A549 (cell line): ENCODE data around the gene VAMP1. TPM values are rescaled to one million over a fixed set of nuclear protein-coding genes. Genes with fewer than 3 reads are reported as not detected.

Experiments used
- ATAC-seq, 2 experiments: fragments of 200-7000 bp in 1 of 2; fragments of >200 bp in 1 of 2; cut with Nextera tagmentation in 1 of 2; cut with Tn5 transposase in 1 of 2; 3 replicates each; pipeline versions ENCODE4 v1.8.0 to v1.9.1; 2018 to 2020; ENCODE audit warnings: mild to moderate bottlenecking in 1 of 2, moderate library complexity in 1 of 2
- CTCF ChIA-PET: fragments of 300-600 bp; sonication (Branson Sonifier 250); formaldehyde crosslinking; extraction: SDS; loops from one replicate; lab custom pipeline; 2021; ENCODE audit warnings: antibody characterized with exemption, inconsistent platforms; lab: Yijun Ruan, JAX
- POLR2A ChIA-PET: fragments of 350-600 bp; formaldehyde crosslinking; extraction: SDS; loops from one replicate; lab custom pipeline; 2021; ENCODE audit warnings: antibody characterized with exemption, inconsistent platforms; lab: Yijun Ruan, JAX
- DNase-seq, 2 experiments: peaks; one replicate each; pipeline versions ENCODE4 v3.0.0 to v3.0.0-alpha.2; 2011 to 2016; ENCODE audit warnings: low read depth in 1 of 2, low spot score in 1 of 2
- FAIRE-seq: peaks from 2 replicates; lab custom pipeline; 2011; peaks lifted over from hg19 to GRCh38; lab: Jason Lieb, UNC
- H3K27ac ChIP-seq, 2 experiments: fragments of >200 bp; sonication (Bioruptor Twin); formaldehyde crosslinking; 3 replicates each; pipeline ENCODE4 v1.5.1; 2016 to 2017
- H3K4me1 ChIP-seq: fragments of >200 bp; sonication (Bioruptor Twin); formaldehyde crosslinking; 3 replicates; pipeline ENCODE4 v1.6.1; 2016
- H3K4me2 ChIP-seq: fragments of >200 bp; sonication (Bioruptor Twin); formaldehyde crosslinking; 3 replicates; pipeline ENCODE4 v1.6.1; 2016
- H3K4me3 ChIP-seq: fragments of >200 bp; sonication (Bioruptor Twin); formaldehyde crosslinking; 3 replicates; pipeline ENCODE4 v1.5.1; 2016
- H3K9me3 ChIP-seq: fragments of >200 bp; sonication (Bioruptor Twin); formaldehyde crosslinking; 3 replicates; pipeline ENCODE4 v1.6.1; 2016
- ATOH8 ChIP-seq: fragments of 250-450 bp; sonication (Bioruptor Pico); IDR thresholded peaks from 2 replicates; pipeline ENCODE4 v1.5.0; 2020; ENCODE audit warnings: low read depth, mild to moderate bottlenecking, moderate library complexity
- BHLHE40 ChIP-seq: IDR thresholded peaks from 2 replicates; pipeline ENCODE4 v1.6.1; 2012; ENCODE audit warnings: low read depth, low read length, inconsistent platforms
- CBX8 ChIP-seq: fragments of 200-600 bp; sonication (generic); IDR thresholded peaks from 2 replicates; pipeline ENCODE4 v1.6.1; 2016
- CEBPB ChIP-seq, 2 experiments: fragments of >200 bp in 1 of 2; sonication (Bioruptor Twin) in 1 of 2; formaldehyde crosslinking in 1 of 2; IDR thresholded peaks; 2 replicates each; pipeline ENCODE4 v1.6.1; 2012 to 2016
- CHD4 ChIP-seq: fragments of 200-600 bp; sonication (generic); IDR thresholded peaks from 2 replicates; pipeline ENCODE4 v1.6.1; 2016; ENCODE audit warnings: antibody characterized with exemption, mild to moderate bottlenecking, borderline replicate concordance
- EHMT2 ChIP-seq: fragments of 200-600 bp; sonication (generic); IDR thresholded peaks from 2 replicates; pipeline ENCODE4 v1.6.1; 2016; ENCODE audit warnings: antibody characterized with exemption, low read depth, mild to moderate bottlenecking, moderate library complexity
- EP300 ChIP-seq, 2 experiments: fragments of >200 bp; sonication (Bioruptor Twin); formaldehyde crosslinking; IDR thresholded peaks; 2 replicates in 1 of 2; 3 replicates in 1 of 2; pipeline ENCODE4 v1.6.1; 2016 to 2017
- HEYL ChIP-seq: fragments of 250-450 bp; sonication (Bioruptor Pico); IDR thresholded peaks from 2 replicates; pipeline ENCODE4 v1.8.0; 2021; ENCODE audit warnings: mild to moderate bottlenecking, moderate library complexity
- HMGXB4 ChIP-seq: fragments of 250-450 bp; sonication (Bioruptor Pico); IDR thresholded peaks from 2 replicates; pipeline ENCODE4 v1.5.0; 2021; ENCODE audit warnings: mild to moderate bottlenecking, moderate library complexity, borderline replicate concordance
- HOXA7 ChIP-seq: fragments of 250-450 bp; sonication (Bioruptor Pico); IDR thresholded peaks from 2 replicates; pipeline ENCODE4 v1.5.0; 2020; ENCODE audit warnings: mild to moderate bottlenecking, moderate library complexity
- HOXB13 ChIP-seq: fragments of 250-450 bp; sonication (Bioruptor Pico); IDR thresholded peaks from 2 replicates; pipeline ENCODE4 v1.5.0; 2020; ENCODE audit warnings: low read depth, mild to moderate bottlenecking, moderate library complexity
- KDM5A ChIP-seq: fragments of 200-600 bp; sonication (generic); IDR thresholded peaks from 2 replicates; pipeline ENCODE4 v1.6.1; 2016; ENCODE audit warnings: antibody characterized with exemption, mild to moderate bottlenecking
- MYC ChIP-seq: IDR thresholded peaks from 2 replicates; pipeline ENCODE4 v1.6.1; 2012; ENCODE audit warnings: mild to moderate bottlenecking, inconsistent platforms, low read length, improper control_type of control experiment, borderline replicate concordance
- NFE2L2 ChIP-seq: fragments of 150-350 bp; conservative IDR thresholded peaks from 2 replicates; pipeline ENCODE4 v1.6.1; 2014; ENCODE audit warnings: low read length
- NPAS2 ChIP-seq: fragments of 250-450 bp; sonication (Bioruptor Pico); IDR thresholded peaks from 2 replicates; pipeline ENCODE4 v1.8.0; 2022; ENCODE audit warnings: mild to moderate bottlenecking, moderate library complexity, borderline replicate concordance
- POLR2AphosphoS2 ChIP-seq: conservative IDR thresholded peaks from 2 replicates; pipeline ENCODE4 v1.6.1; 2012; ENCODE audit warnings: low read length, improper control_type of control experiment, inconsistent platforms
- RAD21 ChIP-seq, 2 experiments: fragments of >200 bp in 1 of 2; sonication (Bioruptor Twin) in 1 of 2; formaldehyde crosslinking in 1 of 2; IDR thresholded peaks in 1 of 2; conservative IDR thresholded peaks in 1 of 2; 2 replicates in 1 of 2; 3 replicates in 1 of 2; pipeline ENCODE4 v1.6.1; 2012 to 2018; ENCODE audit warnings: inconsistent platforms in 1 of 2
- RCOR1 ChIP-seq: fragments of 150-350 bp; IDR thresholded peaks from 2 replicates; pipeline ENCODE4 v1.6.1; 2014; ENCODE audit warnings: antibody characterized with exemption, low read length, low read depth
- RFX5 ChIP-seq: fragments of 450-650 bp; IDR thresholded peaks from 2 replicates; pipeline ENCODE4 v1.7.1; 2014; ENCODE audit warnings: antibody characterized with exemption, mild to moderate bottlenecking, moderate library complexity
- RNF2 ChIP-seq: fragments of 200-600 bp; sonication (generic); IDR thresholded peaks from 2 replicates; pipeline ENCODE4 v1.6.1; 2016; ENCODE audit warnings: low read depth, mild to moderate bottlenecking, antibody characterized with exemption, moderate library complexity, borderline replicate concordance
- SMC3 ChIP-seq: fragments of >200 bp; sonication (Bioruptor Twin); formaldehyde crosslinking; IDR thresholded peaks from 3 replicates; pipeline ENCODE4 v1.6.1; 2018; ENCODE audit warnings: inconsistent platforms
- TP53 ChIP-seq: fragments of 250-450 bp; sonication (Bioruptor Pico); IDR thresholded peaks from 2 replicates; pipeline ENCODE4 v1.5.0; 2021; ENCODE audit warnings: mild to moderate bottlenecking, moderate library complexity
- USF2 ChIP-seq: fragments of 450-650 bp; IDR thresholded peaks from 2 replicates; pipeline ENCODE4 v1.6.1; 2014; ENCODE audit warnings: antibody characterized with exemption
- ZC3H11A ChIP-seq: fragments of 450-650 bp; IDR thresholded peaks from 2 replicates; pipeline ENCODE4 v1.6.1; 2014; ENCODE audit warnings: antibody characterized with exemption, mild to moderate bottlenecking
- ZNF302 ChIP-seq: fragments of 250-450 bp; sonication (Bioruptor Pico); IDR thresholded peaks from 2 replicates; pipeline ENCODE4 v1.9.0; 2021; ENCODE audit warnings: inconsistent platforms, mild to moderate bottlenecking, moderate library complexity
- WGBS: methylation state at CpG from one replicate; pipeline ENCODE4 v1.1.6; 2017; ENCODE audit errors: missing lambda C conversion rate; 5-methylcytosine and 5-hydroxymethylcytosine counted together
- polyA plus RNA-seq, 4 experiments: library from polyadenylated mRNA; depleted of rRNA in 3 of 4; stranded (reverse); fragments of >200 nt; fragmentation: RNase III in 1 of 4; extraction: RNeasy Plus Mini Kit Qiagen cat#74134 plus additional on column Dnase treatment in 1 of 4; gene quantifications; 2 replicates in 3 of 4; 3 replicates in 1 of 4; pipeline ENCODE4 v1.2.3, GENCODE V29; 2011 to 2017

Gene VAMP1
- polyA plus RNA-seq, 2 of the 4 experiments (the other 2 are of a cell fraction) = 17.6 to 22.7 TPM

GRCh38 chr12:6462234-6462995, 8.1 kb downstream of the VAMP1 start (continued):
- TF ChIP-seq USF2 = no peak
- no peak for TF ChIP-seq CHD4
- no peak for TF ChIP-seq TP53 (CRISPR knock-in tag)
- no peak for TF ChIP-seq BHLHE40
- TF ChIP-seq, all 56 proteins: peak for 0

GRCh38 chr12:6461401-6462233, 8.9 kb downstream of the VAMP1 start:
- 89% methylated on average over 15 of the region's 15 CpGs for WGBS
- Histone ChIP-seq H3K9me3 (no peaks in the 10 kb centered on the region), H3K27ac (no peak overlapping the region), H3K4me2 (no peak overlapping the region)
- FAIRE-seq (no peak), DNase-seq (no peak), ATAC-seq (no peak)
- POLR2A ChIA-PET = interaction anchor here (0.8 to 3.9 kb wide), 2 partner anchors 9 to 10 kb away, joined by 3 to 27 read pairs; partner anchors contain the start of genes TAPBPL and VAMP1
- TF ChIP-seq CHD4 (no peak), ZC3H11A (no peak), CBX8 (no peak), SMC3 (no peak), HMGXB4 (CRISPR knock-in tag) (no peak), USF2 (no peak), KDM5A (no peak), TP53 (CRISPR knock-in tag) (no peak), NPAS2 (no peak), MYC (no peak), RFX5 (no peak), HEYL (CRISPR knock-in tag) (no peak)
- TF ChIP-seq, all 56 proteins: peak for 0
- 0 out of 3 replicates have a peak, but pooled peaks cover 5% of the 10 kb centered on the region for H3K4me1 ChIP-seq
- CTCF ChIA-PET = interaction anchor here (0.8 to 9.3 kb wide), 12 partner anchors 10 to 182 kb away, joined by 3 to 92 read pairs (median 4); partner anchors contain the start of gene TAPBPL
- no peak overlapping the region for H3K4me3 ChIP-seq

GRCh38 chr12:6460751-6461371, 9.6 kb downstream of the VAMP1 start:
- CTCF ChIA-PET = interaction anchor here (0.8 to 9.3 kb wide), 10 partner anchors 9 to 181 kb away, joined by 3 to 92 read pairs (median 4); partner anchors contain the start of gene TAPBPL
- ATAC-seq = no peak
- Histone ChIP-seq H3K4me2 (no peak overlapping the region), H3K4me1 (0 out of 3 replicates have a peak, but pooled peaks cover 5% of the 10 kb centered on the region), H3K4me3 (no peak overlapping the region), H3K9me3 (no peaks in the 10 kb centered on the region), H3K27ac (no peak overlapping the region)
- DNase-seq = no peak
- WGBS = 86% methylated on average over 10 of the region's 10 CpGs
- POLR2A ChIA-PET = interaction anchor here (0.8 to 3.9 kb wide), 2 partner anchors 9 to 10 kb away, joined by 3 to 27 read pairs; partner anchors contain the start of genes TAPBPL and VAMP1
- no peak for FAIRE-seq
- TF ChIP-seq RNF2 (no peak), HOXB13 (no peak), ZNF302 (no peak), POLR2AphosphoS2 (no peak), RCOR1 (no peak), USF2 (no peak), EHMT2 (no peak), CHD4 (no peak), HOXA7 (CRISPR knock-in tag) (no peak), RAD21 (conservative IDR thresholded peaks at IDR 0.05 in 1 of 2, IDR thresholded peaks at IDR 0.05 in 1 of 2) (no peak), EP300 (IDR thresholded peaks at IDR 0.05) (no peak), CEBPB (IDR thresholded peaks at IDR 0.05) (no peak), ATOH8 (CRISPR knock-in tag) (no peak), NFE2L2 (no peak)
